ENCODE results near the gene AHDC1. TPM values are rescaled to one million over a fixed set of nuclear protein-coding genes. Genes with fewer than 3 reads are reported as not detected.

AHDC1 gene
- polyA plus RNA-seq, 1 donor: 93.6 TPM

GRCh38 chr1:27584453-27584852, 19.5 kb downstream of the AHDC1 start:
- DNase-seq (ENCODE audit: low read depth): no peak

- DNase-seq (ENCODE audit: low read depth): no peak
These were observed 20.5 kb downstream of the AHDC1 start for GRCh38 chr1:27583479-27583878.

GRCh38 chr1:27581823-27582243, 22.1 kb downstream of the AHDC1 start:
- no peak for DNase-seq (ENCODE audit: low read depth)

- no peak for DNase-seq (ENCODE audit: low read depth)
These were observed 26.3 kb downstream of the AHDC1 start for GRCh38 chr1:27577504-27578188.

- DNase-seq (ENCODE audit: low read depth): no peak
These were observed 27.1 kb downstream of the AHDC1 start for GRCh38 chr1:27576806-27577227.

- no peak for DNase-seq (ENCODE audit: low read depth)
These were observed 28.1 kb downstream of the AHDC1 start for GRCh38 chr1:27575840-27576331.

GRCh38 chr1:27574871-27575831, 28.8 kb downstream of the AHDC1 start:
- peak; percentile 75 for DNase-seq (ENCODE audit: low read depth)

GRCh38 chr1:27574001-27574781, 29.8 kb downstream of the AHDC1 start:
- DNase-seq (ENCODE audit: low read depth): no peak

GRCh38 chr1:27572679-27573426, 31.1 kb downstream of the AHDC1 start:
- no peak for DNase-seq (ENCODE audit: low read depth)

- DNase-seq (ENCODE audit: low read depth): no peak
These were observed 31.8 kb downstream of the AHDC1 start for GRCh38 chr1:27572019-27572678.

- DNase-seq (ENCODE audit: low read depth): no peak
These were observed 32.4 kb downstream of the AHDC1 start for GRCh38 chr1:27571439-27572018.

- no peak for DNase-seq (ENCODE audit: low read depth)
These were observed 33.2 kb downstream of the AHDC1 start for GRCh38 chr1:27570784-27571183.

GRCh38 chr1:27570356-27570755, 33.6 kb downstream of the AHDC1 start:
- no peak for DNase-seq (ENCODE audit: low read depth)

GRCh38 chr1:27569506-27570291, 34.2 kb downstream of the AHDC1 start:
- DNase-seq (ENCODE audit: low read depth): no peak

GRCh38 chr1:27569088-27569460, 34.9 kb downstream of the AHDC1 start:
- no peak for DNase-seq (ENCODE audit: low read depth)

- DNase-seq (ENCODE audit: low read depth): no peak
These were observed 35.5 kb downstream of the AHDC1 start for GRCh38 chr1:27568300-27569087.

- DNase-seq (ENCODE audit: low read depth): no peak
These were observed 36.0 kb downstream of the AHDC1 start for GRCh38 chr1:27567971-27568299.

GRCh38 chr1:27567146-27567526, 36.8 kb downstream of the AHDC1 start:
- no peak for DNase-seq (ENCODE audit: low read depth)

Data from forelimb muscle (tissue), 1 donor.